ENCODE measurements around the gene SNRNP25. TPM values are rescaled to one million over a fixed set of nuclear protein-coding genes. Genes with fewer than 3 reads are reported as not detected.

SNRNP25 gene
- total and polyA plus RNA-seq, 9 of the 15 experiments (the other 6 are each of a cell fraction or from before 2014, with no cell fraction given) = 59.0 to 176 (median 108) TPM

GRCh38 chr16:65745-66144 is 12.1 kb downstream of the SNRNP25 start (continued):
- TF ChIP-seq, protein P1, sequence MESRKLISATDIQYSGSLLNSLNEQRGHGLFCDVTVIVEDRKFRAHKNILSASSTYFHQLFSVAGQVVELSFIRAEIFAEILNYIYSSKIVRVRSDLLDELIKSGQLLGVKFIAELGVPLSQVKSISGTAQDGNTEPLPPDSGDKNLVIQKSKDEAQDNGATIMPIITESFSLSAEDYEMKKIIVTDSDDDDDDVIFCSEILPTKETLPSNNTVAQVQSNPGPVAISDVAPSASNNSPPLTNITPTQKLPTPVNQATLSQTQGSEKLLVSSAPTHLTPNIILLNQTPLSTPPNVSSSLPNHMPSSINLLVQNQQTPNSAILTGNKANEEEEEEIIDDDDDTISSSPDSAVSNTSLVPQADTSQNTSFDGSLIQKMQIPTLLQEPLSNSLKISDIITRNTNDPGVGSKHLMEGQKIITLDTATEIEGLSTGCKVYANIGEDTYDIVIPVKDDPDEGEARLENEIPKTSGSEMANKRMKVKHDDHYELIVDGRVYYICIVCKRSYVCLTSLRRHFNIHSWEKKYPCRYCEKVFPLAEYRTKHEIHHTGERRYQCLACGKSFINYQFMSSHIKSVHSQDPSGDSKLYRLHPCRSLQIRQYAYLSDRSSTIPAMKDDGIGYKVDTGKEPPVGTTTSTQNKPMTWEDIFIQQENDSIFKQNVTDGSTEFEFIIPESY (CRISPR knock-in tag; IDR thresholded peaks at IDR 0.05) = no peak
- TF ChIP-seq BRCA1 (IDR thresholded peaks at IDR 0.05) (no peak), BRCA1 (CRISPR knock-in tag; IDR thresholded peaks at IDR 0.05) (no peak), FIP1L1 (IDR thresholded peaks at IDR 0.05; ENCODE audit: low read depth, low read length, poor library complexity, severe bottlenecking) (no peak), GATAD2A (IDR thresholded peaks at IDR 0.05) (no peak), SNAPC5 (CRISPR knock-in tag; IDR thresholded peaks at IDR 0.05) (no peak), EP400 (IDR thresholded peaks at IDR 0.05) (no peak), BRF1 (IDR thresholded peaks at IDR 0.05; ENCODE audit: borderline replicate concordance, extremely low read depth, insufficient read length) (no peak), U2AF1 (optimal IDR thresholded peaks at IDR 0.05; ENCODE audit: low read depth, low read length) (no peak), SRSF7 (optimal IDR thresholded peaks at IDR 0.05; ENCODE audit: low read depth, low read length) (no peak), XRCC4 (IDR thresholded peaks at IDR 0.05; ENCODE audit: extremely low read depth, insufficient read depth, insufficient read length) (no peak), HDAC6 (IDR thresholded peaks at IDR 0.05; ENCODE audit: low read depth, low read length) (no peak), E2F4 (CRISPR knock-in tag; IDR thresholded peaks at IDR 0.05; ENCODE audit: low read depth) (no peak), HNRNPK (IDR thresholded peaks at IDR 0.05; ENCODE audit: low read depth, low read length, poor library complexity, severe bottlenecking) (no peak), RBM39 (optimal IDR thresholded peaks at IDR 0.05; ENCODE audit: low read depth, low read length) (no peak), POLR2AphosphoS2 (IDR thresholded peaks at IDR 0.05; ENCODE audit: low read length) (no peak), ZNF212 (CRISPR knock-in tag; IDR thresholded peaks at IDR 0.05) (no peak), ZNF354B (CRISPR knock-in tag; IDR thresholded peaks at IDR 0.05) (no peak), MCM5 (IDR thresholded peaks at IDR 0.05; ENCODE audit: low read depth) (no peak)
- TF ChIP-seq, protein P2, sequence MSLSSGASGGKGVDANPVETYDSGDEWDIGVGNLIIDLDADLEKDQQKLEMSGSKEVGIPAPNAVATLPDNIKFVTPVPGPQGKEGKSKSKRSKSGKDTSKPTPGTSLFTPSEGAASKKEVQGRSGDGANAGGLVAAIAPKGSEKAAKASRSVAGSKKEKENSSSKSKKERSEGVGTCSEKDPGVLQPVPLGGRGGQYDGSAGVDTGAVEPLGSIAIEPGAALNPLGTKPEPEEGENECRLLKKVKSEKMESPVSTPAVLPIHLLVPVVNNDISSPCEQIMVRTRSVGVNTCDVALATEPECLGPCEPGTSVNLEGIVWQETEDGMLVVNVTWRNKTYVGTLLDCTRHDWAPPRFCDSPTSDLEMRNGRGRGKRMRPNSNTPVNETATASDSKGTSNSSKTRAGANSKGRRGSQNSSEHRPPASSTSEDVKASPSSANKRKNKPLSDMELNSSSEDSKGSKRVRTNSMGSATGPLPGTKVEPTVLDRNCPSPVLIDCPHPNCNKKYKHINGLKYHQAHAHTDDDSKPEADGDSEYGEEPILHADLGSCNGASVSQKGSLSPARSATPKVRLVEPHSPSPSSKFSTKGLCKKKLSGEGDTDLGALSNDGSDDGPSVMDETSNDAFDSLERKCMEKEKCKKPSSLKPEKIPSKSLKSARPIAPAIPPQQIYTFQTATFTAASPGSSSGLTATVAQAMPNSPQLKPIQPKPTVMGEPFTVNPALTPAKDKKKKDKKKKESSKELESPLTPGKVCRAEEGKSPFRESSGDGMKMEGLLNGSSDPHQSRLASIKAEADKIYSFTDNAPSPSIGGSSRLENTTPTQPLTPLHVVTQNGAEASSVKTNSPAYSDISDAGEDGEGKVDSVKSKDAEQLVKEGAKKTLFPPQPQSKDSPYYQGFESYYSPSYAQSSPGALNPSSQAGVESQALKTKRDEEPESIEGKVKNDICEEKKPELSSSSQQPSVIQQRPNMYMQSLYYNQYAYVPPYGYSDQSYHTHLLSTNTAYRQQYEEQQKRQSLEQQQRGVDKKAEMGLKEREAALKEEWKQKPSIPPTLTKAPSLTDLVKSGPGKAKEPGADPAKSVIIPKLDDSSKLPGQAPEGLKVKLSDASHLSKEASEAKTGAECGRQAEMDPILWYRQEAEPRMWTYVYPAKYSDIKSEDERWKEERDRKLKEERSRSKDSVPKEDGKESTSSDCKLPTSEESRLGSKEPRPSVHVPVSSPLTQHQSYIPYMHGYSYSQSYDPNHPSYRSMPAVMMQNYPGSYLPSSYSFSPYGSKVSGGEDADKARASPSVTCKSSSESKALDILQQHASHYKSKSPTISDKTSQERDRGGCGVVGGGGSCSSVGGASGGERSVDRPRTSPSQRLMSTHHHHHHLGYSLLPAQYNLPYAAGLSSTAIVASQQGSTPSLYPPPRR (CRISPR knock-in tag; IDR thresholded peaks at IDR 0.05; ENCODE audit: borderline replicate concordance) = no peak
